HFF-Myc (cell line): ENCODE data around the gene SLC52A1.

Experiments
- DNase-seq: peaks from one replicate; pipeline ENCODE4 v3.0.0-alpha.2; 2011; ENCODE audit warnings: low read depth; ENCODE audit errors: extremely low read depth
- H3K4me3 ChIP-seq: replicated peaks from 2 replicates; pipeline ENCODE4 v1.5.1; 2011; ENCODE audit warnings: low read depth, mild to moderate bottlenecking, control low read depth, low read length
- TF ChIP-seq, protein P1 (sequence below): IDR thresholded peaks from 2 replicates; pipeline ENCODE4 v1.5.1; 2012; ENCODE audit warnings: mild to moderate bottlenecking, low read depth, low read length, control low read depth; ENCODE audit errors: missing control alignments

Gene SLC52A1

DNA sequence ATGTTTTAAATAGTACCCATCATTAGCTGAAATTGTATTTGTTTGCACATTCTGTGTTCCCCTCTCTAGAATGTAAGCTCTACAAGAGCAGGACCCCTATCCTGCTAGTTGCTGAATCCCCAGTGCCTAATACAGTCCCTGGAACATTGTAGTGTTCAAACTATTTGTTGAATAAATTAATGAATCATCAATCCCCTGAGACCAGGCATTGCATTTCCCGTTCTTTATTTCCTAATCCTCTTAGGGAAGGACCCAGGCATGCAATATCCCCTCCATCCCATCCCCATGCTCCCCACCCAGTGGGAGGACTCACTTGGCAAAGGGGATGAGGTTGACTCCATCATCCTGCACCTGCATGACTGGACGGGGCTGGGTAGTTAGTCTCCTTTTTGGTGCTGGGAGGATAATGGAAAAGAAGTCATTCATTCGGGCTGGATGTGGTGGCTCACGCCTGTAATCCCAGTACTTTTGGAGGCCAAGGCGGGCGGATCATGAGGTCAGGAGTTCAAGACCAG is 41.1 kb downstream of the SLC52A1 start:
- DNase-seq, result no peak
- H3K4me3 ChIP-seq, result no peak overlapping the region
- TF ChIP-seq, protein P1, sequence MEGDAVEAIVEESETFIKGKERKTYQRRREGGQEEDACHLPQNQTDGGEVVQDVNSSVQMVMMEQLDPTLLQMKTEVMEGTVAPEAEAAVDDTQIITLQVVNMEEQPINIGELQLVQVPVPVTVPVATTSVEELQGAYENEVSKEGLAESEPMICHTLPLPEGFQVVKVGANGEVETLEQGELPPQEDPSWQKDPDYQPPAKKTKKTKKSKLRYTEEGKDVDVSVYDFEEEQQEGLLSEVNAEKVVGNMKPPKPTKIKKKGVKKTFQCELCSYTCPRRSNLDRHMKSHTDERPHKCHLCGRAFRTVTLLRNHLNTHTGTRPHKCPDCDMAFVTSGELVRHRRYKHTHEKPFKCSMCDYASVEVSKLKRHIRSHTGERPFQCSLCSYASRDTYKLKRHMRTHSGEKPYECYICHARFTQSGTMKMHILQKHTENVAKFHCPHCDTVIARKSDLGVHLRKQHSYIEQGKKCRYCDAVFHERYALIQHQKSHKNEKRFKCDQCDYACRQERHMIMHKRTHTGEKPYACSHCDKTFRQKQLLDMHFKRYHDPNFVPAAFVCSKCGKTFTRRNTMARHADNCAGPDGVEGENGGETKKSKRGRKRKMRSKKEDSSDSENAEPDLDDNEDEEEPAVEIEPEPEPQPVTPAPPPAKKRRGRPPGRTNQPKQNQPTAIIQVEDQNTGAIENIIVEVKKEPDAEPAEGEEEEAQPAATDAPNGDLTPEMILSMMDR, result no peak

DNA sequence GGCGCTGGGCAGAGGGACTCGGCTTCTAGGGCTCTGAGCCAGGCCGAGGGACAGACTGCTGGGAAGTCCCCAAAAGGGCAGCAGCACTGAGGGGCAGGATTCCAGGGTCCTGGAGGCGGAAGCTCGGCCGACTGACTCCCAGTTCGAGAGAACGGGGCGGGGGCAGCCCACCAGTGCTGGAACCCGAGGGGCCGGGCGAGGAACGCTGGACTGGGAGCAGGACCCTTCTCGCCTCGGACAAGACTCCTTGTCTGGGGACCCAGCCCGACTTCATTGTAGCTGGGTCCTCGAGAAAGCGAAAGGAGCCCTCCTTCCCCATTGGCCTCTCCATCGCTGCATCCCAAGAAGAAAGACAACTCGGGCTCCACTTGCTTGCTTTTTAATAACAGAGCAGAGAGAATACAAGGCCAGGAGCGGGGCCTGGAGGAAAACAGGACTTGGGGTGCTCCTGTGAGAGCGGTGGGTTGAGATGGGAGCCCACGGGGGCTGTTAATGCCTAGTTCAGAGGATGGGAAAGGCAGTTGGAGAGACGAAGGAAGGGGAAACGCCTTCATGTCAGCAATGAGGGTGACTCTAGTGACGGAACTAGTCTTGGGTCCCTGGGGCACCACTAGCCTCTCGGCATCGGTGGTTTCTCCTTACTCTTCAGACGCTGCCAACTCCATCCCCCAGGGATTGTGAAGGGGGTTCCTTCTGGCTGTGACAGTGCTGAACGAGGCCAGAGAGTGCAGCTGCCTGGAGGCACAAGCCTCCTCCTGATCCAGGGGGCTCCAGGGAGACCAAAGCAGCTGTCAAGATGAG is 47.3 kb downstream of the SLC52A1 start:
- no peak for DNase-seq
- TF ChIP-seq, protein P1, result no peak
- peak overlapping the region; percentile 65 for H3K4me3 ChIP-seq

DNA sequence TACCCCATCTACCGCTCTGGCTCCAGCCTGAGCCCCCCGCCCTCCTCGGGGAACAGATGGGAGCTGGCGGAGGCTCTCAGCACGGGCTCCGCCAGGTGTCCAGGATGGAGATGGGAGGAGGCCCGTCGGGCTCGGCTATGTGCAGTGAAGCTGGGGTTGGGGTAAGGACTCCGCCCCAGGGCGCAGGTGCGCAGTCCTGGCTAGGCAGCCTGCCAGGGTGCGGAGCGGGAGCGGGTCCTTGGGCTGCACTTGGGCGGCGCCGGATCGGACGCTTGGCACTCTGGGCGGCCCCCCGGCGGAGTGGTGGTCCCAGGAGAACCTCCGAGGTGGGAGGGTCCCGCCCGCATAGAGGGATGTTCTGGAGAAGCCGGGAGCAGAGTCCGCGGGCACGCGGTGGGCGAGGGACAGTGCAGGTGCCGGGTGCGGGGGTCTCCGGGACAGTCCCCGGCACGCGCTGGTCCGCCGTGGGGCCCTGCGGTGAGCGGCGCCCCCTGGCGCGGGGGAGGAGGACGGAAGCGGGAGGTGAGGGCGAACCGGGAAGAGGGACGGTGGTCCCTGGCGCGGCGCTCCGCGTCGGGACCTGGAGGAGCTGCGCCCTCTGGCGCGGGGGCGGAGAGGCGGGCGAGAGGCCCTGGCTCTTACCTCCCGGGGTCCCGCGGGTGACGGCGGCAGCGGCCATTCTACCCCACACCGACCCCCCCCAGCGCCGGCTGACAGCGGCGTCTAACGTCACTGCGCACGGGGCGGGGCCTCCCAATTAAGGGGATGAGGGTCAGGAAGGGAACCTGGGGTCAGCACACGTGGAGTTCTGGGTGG is 48.1 kb downstream of the SLC52A1 start, which contains the start of gene CAMTA2:
TSS of gene CAMTA2 (minus strand) at position 725 of the 816 bp plus-strand sequence. CDS start 1,453 bp downstream, outside the sequence.
- H3K4me3 ChIP-seq, result peak within 1 kb of the TSS; percentile 65
- peak; percentile 36 for DNase-seq
- TF ChIP-seq, protein P1, result peak; percentile 76

DNA sequence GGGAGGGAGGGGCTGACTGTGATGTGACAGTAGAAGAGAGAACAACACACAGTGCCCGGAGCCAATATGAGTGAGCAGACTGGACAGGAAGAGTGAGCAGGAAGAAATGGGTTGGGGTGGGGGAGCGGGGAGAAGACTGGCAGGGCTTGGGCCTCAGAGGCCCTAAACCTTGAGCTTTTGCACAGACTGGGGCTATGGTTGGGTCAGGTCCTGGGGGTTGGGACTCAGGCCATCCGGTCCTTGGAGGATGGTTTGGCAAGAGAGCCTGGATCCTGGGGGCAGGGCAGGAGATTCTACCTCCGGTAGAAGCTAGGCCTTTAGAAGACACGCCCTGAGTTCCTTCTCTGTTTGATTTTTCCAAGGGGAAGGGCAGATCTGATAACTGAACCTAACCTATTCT is 48.8 kb downstream of the SLC52A1 start:
- TF ChIP-seq, protein P1, result no peak
- no peak for DNase-seq
- peak overlapping the region; percentile 65 for H3K4me3 ChIP-seq
